Epithelial cell of prostate (primary cell): ENCODE measurements around the gene UQCC3.
"Not testable (repeated sequence)": the region's sequence is repeated elsewhere in the genome, so short reads cannot be mapped to it uniquely, and the experiment has no call there.

Source experiments
- DNase-seq: peaks from one replicate; pipeline ENCODE4 v3.0.0-alpha.2; 2011; ENCODE audit warnings: low read depth, low spot score
- H3K27ac ChIP-seq: fragments of 450-650 bp; 2 replicates; pipeline ENCODE4 v1.5.1; 2017; ENCODE audit warnings: mild to moderate bottlenecking

Gene UQCC3

DNA sequence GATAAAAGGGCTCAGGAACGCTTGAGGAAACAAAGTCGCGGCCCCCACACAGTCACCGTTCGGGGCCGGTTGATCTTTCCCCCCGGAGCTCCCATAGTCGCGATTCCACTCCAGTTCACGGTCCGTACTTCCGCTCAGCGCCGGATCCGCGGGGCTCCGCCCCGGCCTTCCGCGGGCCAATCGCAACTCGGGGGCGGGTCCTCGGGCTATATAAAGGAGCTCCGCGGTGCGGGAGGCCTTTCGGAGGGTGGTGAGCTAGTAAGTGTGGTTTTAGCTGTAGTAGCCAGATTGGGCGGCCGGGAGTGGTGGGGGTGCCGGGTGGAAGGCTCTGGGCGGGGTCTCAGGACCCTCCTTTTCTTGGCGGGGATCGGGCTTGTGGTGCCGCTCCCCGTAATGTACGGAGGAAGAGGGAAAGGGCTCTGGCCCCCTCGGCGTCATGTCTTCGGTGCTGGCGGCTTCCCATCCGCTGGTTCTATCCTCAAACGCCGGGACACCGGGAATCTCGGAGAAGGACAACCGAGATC, 6.3 kb upstream of the UQCC3 start, which contains the start of the genes C11orf98 and CSKMT:
Gene C11orf98, minus strand, starts transcription at position 136 of the 524 bp plus-strand sequence. Its CDS starts 41 bp downstream, at position 95.
Gene CSKMT, plus strand, starts transcription at position 238 of the 524 bp plus-strand sequence. CDS start 568 bp downstream, outside the sequence.
- H3K27ac ChIP-seq = peak within 1 kb of the TSS; percentile 81

DNA sequence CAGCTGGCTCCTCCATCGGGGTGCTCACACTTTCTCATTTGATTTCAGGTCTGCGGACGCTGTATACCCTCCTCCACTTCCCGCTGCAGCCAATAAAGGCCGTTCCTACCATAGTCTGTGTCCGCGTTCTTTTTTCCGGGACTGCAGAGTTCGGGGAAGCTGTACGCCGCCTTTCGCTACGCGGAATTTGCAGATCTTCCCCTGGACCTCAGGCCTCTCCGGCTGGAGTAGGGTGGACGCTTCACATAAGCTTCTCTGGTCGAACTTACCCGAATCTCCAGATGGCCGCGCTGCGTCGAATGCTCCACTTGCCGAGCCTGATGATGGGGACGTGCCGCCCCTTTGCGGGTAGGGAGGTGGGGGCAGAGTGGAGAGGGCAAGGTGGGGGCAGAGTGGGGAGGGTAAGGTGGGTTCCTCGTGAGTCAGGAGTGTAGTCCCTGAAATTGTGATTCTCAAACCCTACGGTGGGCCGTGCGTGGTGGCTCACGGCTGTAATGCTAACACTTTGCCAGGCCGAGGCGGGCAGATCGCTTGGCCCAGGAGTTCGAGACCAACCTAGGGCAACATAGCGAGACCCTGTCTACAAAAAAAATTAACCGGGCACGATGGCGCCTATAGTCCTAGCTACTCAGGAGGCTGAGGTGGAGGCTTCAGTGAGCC, 5.7 kb upstream of the UQCC3 start:
- no peak for DNase-seq
- H3K27ac ChIP-seq = peak overlapping the region; percentile 81

More for the DNA sequence above, 6.3 kb upstream of the UQCC3 start, which contains the start of the genes C11orf98 and CSKMT:
- DNase-seq = peak; percentile 62

DNA sequence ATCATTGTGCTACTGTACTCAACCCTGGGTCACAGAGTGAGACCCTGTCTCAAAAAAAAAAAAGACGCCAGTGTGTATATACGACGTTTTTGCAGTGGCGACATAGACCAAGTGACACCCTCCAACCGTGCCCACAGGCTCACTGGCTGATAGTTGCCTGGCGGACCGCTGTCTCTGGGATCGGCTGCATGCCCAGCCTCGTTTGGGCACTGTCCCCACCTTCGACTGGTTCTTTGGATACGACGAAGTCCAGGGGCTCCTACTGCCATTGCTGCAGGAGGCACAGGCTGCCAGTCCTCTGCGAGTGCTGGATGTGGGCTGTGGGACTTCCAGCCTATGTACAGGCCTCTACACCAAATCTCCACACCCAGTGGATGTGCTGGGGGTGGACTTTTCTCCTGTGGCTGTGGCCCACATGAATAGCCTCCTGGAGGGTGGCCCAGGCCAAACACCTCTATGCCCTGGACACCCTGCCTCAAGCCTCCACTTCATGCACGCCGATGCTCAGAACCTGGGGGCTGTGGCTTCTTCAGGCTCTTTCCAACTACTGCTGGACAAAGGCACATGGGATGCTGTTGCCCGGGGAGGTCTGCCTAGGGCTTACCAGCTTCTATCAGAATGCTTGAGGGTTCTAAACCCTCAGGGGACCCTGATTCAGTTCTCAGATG, 5.1 kb upstream of the UQCC3 start:
- H3K27ac ChIP-seq = peak overlapping the region; percentile 81
- DNase-seq = no peak

DNA sequence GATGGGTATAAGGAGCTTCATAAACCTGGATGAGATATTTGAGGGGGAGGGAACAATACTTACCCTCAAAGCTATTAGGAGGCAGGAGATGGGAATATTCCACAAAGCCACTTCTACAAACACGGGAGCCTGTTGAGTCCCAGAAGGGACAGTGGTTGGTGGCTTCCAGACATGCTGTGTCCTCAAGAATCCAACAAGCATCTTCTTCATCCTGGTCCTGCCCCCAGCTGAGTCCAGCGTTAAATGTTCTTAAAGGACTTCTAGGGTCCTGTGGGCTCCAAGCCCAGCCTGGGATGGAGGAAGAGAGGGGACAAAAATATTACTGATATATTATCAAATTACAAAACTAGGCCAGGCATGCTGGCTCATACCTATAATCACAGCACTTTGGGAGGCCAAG, 4.0 kb upstream of the UQCC3 start:
- peak overlapping the region; percentile 81 for H3K27ac ChIP-seq
- DNase-seq = no peak

DNA sequence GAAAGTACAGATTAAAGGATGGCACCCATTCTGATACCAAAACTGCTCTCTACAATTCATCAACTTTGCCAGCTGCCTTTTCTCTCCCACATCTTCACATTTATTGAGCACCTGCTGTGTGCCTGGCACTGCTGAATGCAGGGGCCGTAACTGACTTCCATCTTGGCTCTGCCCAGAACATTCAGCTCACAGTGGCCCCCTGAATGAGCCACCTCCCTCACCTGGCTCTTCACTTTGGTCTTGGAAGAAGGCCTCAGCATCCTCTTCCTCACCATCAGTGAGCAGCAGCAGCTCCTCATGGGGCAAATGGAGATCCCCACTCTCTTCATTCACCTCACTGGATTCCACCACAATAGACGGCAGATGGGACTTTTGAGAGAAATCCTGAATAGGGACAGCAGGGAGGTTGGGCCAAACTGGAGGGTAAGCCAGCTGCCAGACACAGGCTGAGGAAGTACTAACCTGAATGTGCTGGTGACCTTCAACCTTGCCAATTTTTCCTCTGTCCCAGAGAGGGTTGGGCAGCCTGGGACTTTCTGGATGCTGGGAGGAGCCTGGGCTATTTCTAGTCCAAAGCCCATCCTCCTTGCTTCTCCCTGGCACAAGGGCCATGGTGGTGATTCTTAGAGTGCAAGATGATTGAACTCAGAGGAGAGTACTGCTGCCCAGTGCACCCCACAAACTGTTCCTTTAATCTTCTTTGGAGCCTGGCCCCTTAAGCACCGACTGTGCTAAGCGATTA, 1.9 kb upstream of the UQCC3 start:
- peak overlapping the region; percentile 33 for H3K27ac ChIP-seq
- DNase-seq = no peak

DNA sequence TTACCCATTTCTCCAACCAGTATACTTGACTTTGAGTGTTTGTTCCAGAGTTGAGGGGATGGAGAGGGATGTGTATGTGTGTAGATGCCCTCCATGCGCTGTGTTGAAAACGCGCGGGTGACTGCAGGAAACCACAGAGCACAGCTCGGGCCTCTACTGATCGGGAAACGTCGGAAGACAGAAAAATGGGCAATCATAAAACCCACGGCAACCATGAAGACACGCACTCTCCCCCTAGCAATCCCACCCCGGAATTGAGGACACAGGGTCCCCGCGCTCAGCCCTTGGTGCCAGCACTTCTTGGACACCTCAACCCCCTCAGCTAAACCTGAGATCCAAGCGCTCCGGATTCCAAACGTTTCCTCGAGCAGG, 251 bp upstream of the UQCC3 start:
- H3K27ac ChIP-seq = peak overlapping the region; percentile 83
- DNase-seq = no peak

DNA sequence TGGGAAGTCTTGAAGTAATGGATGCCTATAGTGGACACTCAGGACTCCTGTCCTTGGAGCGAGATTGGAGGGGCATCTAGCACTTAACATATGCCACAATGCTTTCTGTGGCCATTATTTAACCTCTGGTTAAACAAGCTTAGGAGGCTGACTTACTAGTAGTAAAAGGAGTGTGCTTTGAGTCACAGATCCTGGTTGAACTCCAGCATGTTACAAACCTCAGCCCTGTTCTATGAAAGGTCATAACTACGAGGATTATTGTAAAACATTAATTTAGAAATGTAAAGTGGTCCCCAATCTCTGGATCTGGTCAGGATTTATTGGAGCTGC, 1.7 kb downstream of the UQCC3 start:
- H3K27ac ChIP-seq = peak overlapping the region; percentile 83
- DNase-seq = no peak

DNA sequence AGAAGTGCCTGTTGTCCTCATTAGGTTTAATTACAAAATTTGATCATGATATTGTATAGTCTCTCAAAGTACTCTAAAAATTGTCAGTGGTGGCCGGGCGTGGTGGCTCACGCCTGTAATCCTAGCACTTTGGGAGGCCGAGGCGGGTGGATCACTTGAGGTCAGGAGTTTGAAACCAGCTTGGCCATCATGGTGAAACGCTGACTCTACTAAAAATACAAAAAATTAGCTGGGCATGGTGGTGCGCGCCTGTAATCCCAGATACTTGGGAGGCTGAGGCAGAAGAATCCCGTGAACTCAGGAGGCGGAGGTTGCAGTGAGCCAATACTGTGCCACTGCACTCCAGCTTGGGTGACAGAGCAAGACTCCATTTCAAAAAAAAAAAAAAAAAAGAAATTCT, 3.9 kb downstream of the UQCC3 start:
- H3K27ac ChIP-seq, DNase-seq: not testable (repeated sequence)

DNA sequence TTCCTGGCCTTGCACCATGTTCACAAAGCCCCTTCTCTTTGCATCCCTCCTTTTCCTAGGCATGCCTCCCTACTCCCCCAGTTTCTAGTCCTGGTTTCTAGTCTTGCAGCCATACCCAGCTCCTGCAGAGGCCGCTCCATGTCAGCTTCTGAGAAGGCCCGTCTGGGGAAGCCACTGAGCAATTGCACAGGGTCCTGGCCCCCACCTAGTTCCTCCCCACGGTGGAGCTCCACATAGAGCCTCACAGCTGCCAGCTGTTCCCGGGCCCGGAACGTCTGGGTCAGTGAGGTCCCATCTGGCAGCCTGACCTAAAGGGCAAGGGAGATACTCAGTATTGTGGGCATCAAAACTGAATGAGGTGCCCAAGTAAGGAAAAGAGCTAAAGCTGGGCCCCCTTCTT, 5.2 kb downstream of the UQCC3 start:
- no peak overlapping the region for H3K27ac ChIP-seq
- no peak for DNase-seq

DNA sequence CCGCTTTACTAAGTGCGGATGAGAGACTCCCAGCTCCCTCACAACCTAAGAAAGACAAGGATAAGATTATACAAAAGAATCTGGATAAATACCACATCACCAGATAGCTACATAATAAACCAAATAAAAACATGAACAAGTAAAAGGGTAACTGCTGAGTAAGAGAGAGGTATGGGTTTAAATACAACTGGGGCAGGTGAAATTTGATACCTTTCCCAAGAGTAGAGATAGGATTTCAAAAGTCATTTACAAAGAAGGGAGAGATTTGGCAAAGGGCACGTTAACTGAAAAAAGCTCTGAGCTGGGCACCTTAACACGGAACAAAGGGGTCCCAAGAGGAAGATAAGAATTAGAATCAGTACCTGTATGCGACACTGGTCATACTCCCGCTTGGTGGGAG, 5.7 kb downstream of the UQCC3 start:
- H3K27ac ChIP-seq = no peak overlapping the region
- no peak for DNase-seq

DNA sequence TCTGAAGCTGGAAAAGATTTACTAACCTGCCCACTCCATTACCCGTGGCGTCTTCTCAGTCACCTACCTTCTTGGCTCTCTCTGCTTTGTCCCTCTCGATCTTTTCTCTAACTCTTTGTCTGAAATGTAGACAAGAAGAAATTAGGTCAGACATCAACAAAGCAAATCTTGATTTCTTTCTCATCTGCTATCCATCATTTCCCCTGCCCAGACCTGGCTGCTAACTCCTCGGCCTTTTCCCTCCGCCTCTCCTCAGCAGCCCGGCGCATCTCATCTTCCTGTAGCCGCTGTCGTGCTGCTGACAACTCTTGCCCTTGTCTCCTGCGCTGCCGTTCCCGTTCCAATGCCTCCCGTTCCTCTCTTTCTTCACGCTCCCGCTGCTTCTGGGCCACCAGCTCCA, 6.2 kb downstream of the UQCC3 start:
- DNase-seq = no peak
- H3K27ac ChIP-seq = no peak overlapping the region

DNA sequence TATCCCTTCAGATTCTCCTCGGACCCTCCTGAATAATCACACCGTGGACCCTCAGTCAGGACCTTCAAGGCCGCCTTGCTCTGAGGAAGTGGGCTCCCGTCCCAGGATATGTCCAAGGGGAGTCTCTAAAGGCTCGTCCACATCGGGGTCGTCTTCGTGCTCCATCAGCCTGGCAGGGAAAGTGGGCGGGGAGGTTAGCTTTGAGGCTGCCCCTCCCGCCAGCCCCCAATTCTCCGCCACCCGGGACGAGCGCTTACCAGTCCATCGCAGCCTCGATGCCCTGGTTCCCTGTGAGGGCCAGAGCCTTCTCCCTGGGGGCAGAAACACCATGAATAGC, 6.9 kb downstream of the UQCC3 start:
- H3K27ac ChIP-seq = peak overlapping the region; percentile 63
- DNase-seq = no peak

DNA sequence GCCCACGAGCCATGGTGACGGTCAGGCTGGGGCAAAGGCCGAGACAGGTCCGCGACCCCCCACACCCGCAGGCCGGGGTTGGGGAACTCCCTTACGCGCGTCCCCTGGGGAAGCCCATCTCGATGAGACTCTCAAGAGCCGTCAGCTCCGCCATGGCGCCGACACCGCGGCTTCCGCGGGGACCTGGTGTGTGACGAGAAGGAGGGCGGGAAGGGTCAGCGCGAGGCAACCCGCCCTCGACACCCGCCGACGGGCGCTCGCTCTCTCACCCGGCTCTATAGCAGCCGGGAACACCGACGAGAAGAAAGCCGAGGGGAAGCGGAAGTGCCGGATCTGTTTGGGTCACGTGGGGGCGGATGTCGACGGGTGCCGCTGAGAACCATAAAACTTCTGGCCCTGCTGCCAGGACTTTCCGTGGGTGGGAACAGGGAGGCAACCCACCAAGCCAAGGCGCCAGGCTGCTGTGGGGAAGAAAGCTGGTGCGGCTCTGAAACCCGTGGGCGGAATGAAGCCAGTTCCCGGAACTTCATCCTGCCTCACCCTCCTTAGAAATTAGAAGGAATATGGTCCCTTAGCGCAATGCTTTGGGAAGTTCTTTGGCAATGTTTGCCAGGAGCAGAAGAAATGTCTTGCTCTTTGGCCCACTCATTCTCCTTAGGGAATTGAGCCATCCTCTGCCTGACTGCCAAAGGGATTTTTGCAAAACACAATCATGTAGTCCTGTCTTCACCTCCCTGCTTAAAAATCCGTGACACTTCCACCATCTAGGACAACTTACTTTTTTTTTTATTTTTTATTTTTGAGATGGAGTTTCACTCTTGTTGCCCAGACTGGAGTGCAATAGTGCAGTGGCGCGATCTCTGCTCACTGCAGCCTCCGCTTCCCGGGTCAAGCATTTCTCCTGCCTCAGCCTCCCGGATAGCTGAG, 7.6 kb downstream of the UQCC3 start, which contains the start of gene UBXN1:
Gene UBXN1, minus strand, starts transcription at position 304 of the 927 bp plus-strand sequence. Its CDS starts 150 bp downstream, at position 154.
- DNase-seq = no peak
- peak within 1 kb of the TSS; percentile 63 for H3K27ac ChIP-seq

DNA sequence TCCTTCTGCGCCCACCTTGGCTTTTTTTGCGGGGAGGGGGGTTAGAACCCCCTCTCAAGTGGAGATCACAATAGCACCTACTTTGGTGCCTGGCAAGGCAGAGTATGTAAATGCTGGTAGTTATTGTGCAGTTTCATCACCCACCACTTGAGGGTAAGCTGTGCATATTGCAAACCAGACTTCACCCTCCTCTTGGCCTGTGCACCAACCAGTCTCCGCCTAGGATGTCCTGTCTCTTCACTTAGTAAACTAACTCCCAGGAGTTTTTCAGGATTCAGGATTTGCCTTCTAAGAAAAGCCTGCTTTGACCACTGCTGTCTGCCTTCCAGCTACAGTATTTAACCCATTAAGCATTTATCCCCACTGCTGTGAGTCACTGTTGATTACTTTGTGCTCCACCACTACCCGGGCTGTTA, 9.4 kb downstream of the UQCC3 start:
- no peak for DNase-seq

DNA sequence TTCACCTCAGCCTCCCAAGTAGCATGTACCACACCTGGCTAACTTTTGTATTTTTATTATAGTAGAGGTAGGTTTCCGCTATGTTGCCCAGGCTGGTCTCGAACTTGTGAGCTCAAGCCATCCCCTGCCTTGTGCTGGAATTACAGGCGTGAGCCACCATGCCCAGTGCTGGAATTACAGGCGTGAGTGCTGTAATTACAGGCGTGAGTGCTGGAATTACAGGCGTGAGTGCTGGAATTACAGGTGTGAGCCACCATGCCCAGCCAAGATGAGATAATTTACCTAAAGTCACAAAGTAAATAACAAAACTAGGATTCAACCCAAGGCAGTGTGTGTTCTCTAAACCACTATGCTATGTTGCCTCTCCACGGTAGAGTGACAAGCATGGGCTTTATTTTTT, 11.0 kb downstream of the UQCC3 start:
- H3K27ac ChIP-seq = no peak overlapping the region
- DNase-seq = no peak

More for the DNA sequence above, 9.4 kb downstream of the UQCC3 start:
- peak overlapping the region; percentile 22 for H3K27ac ChIP-seq

DNA sequence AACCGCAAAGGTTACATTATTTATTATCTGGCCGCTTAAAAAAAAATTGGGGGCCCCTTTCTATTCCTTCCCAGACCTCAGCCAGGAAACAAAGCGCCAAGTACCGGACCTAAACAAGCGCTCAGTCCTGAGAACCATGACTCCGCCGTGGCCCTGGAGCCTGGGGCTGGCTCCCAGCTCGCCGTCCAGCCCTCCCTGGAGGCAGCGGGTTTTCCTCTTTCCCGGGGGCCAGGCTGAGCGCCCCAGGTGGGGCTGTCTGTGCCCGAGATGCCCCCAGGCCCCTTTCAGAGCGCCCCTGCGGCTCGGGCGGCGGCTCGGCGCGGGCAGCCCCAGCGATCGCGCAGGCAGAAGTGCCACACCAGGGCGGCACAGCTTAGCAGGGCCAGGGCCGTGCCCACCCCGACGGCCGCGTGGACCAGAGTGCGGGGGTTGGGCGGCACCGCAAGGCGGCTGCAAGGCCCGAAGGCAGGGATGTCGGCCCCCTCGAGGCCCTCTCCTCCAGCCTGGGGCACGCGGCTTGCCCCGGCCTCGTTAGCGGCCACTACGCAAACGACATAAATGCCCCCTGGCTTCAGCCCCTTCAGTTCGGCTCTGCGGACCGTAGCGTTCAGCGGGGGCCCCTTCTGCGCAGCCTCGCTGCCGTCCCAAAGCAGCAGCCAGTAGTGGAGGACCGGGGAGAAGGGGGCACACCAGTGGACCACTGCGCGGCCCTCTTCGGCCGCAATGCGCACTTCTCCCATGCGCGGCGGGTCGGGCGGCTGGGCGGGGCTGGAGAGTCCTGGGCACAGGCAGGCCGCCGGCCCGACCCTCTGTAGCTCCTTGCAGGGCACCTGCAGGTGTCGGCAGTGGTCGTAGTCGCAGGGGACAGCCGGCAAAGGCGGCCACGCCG, 16.3 kb downstream of the UQCC3 start:
- no peak for DNase-seq
- no peak overlapping the region for H3K27ac ChIP-seq

DNA sequence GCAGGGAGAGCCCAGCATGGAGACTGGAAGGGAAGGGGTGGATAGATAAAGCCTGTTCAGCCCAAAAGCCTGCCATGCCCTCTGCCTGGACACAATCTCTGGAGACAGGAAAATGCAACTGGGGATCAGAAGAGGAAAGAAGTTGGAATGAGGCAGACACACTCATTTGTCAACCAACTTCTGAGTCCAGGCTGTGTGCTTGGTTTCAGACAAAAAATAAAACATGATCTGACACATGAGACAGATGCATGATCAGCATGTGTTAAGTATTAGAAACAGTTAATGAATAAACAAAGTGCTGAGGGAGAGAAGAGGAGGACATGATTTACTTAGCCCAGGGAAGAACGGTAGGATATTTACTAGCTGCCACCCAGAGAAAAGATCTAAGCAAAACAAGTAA, 17.0 kb downstream of the UQCC3 start:
- DNase-seq = no peak
- H3K27ac ChIP-seq = no peak overlapping the region

DNA sequence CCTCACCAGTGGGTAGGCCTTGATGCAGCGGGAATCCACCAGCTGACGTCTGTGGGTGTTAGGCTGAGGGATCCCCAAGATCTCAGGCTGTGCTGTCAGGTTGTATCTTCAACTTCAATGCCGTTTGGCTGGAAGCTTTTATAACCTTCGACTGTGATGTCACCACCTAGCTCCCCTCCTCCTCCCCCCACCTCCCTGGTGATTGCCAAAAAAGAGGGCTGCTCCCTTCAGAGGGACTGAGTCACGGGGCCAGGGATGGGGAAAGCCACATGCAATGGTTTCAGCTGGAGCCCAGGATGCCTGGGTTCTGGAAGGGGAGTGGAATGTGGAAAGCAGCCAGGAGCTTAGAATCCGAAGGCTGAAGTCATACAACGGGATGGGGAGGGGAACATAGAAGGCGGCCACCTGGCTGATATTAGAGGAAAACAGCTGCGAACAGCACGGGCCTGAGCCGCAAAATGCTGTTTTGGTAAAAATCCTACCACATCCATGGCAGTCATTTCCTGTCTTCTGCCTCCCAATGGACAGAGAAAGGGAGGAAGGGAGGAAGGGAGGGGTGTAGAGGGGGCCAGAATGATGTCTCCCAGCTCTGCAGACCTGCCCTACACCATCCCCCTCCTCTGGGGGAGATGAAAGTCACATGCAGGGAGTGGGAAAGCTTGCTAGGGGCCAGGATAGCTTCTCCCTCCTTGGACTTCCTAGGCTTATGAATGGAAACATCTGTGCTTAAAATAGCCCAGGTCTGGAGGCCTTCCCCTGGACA, 18.1 kb downstream of the UQCC3 start, which contains the start of gene LRRN4CL:
Gene LRRN4CL, minus strand, starts transcription at position 110 of the 763 bp plus-strand sequence. CDS start 1,022 bp downstream, outside the sequence.
- no peak for DNase-seq

More for the DNA sequence above, 18.1 kb downstream of the UQCC3 start, which contains the start of gene LRRN4CL:
- no peak within 1 kb of the TSS for H3K27ac ChIP-seq
